CD14-positive monocyte (primary cell): ENCODE measurements around the gene TMEM184A. TPM values are rescaled to one million over a fixed set of nuclear protein-coding genes. Genes with fewer than 3 reads are reported as not detected.

Source experiments
- DNase-seq, 3 donors: peaks; one replicate each; pipeline ENCODE4 v3.0.0-alpha.2; 2011 to 2022
- H2AFZ ChIP-seq: 2 replicates; pipeline ENCODE4 v1.6.0; 2012; ENCODE audit warnings: mild to moderate bottlenecking, low read depth, low read length, inconsistent platforms; ENCODE audit not compliant: insufficient read depth, poor library complexity, severe bottlenecking
- H3K27ac ChIP-seq, 2 donors: 1 replicate in 1 of 2; 2 replicates in 1 of 2; pipeline ENCODE4 v1.5.1; 2012 to 2013; ENCODE audit warnings: low read length in 2 of 2, control low read depth in 1 of 2, inconsistent platforms in 1 of 2, low read depth in 1 of 2, mild to moderate bottlenecking in 1 of 2
- H3K27me3 ChIP-seq, 2 donors: one replicate each; pipeline versions ENCODE4 v1.6.0 to v1.6.1; 2011 to 2013; ENCODE audit warnings: low read length in 2 of 2; ENCODE audit not compliant: control insufficient read depth in 2 of 2, insufficient read depth in 2 of 2
- H3K36me3 ChIP-seq, 2 donors: replicated peaks in 1 of 2; 1 replicate in 1 of 2; 2 replicates in 1 of 2; pipeline versions ENCODE4 v1.5.1 to v1.6.1; 2012 to 2013; ENCODE audit warnings: low read length in 2 of 2, control low read depth in 1 of 2, inconsistent platforms in 1 of 2, mild to moderate bottlenecking in 1 of 2; ENCODE audit not compliant: insufficient read depth in 2 of 2, control insufficient read depth in 1 of 2
- H3K4me1 ChIP-seq, 2 donors: 1 replicate in 1 of 2; 2 replicates in 1 of 2; pipeline versions ENCODE4 v1.5.1 to v1.6.1; 2012 to 2013; ENCODE audit warnings: low read length in 2 of 2, control low read depth in 1 of 2, inconsistent platforms in 1 of 2, mild to moderate bottlenecking in 1 of 2, moderate library complexity in 1 of 2; ENCODE audit not compliant: insufficient read depth in 2 of 2, control insufficient read depth in 1 of 2
- H3K4me2 ChIP-seq: replicated peaks from 2 replicates; pipeline ENCODE3; 2012; ENCODE audit warnings: low read length, moderate library complexity, mild to moderate bottlenecking; ENCODE audit not compliant: poor library complexity, severe bottlenecking; ENCODE audit errors: extremely low read depth
- H3K4me3 ChIP-seq, 3 experiments: fragments of 200-600 bp in 1 of 3; sonication (generic) in 1 of 3; replicated peaks in 1 of 3; 1 replicate in 2 of 3; 2 replicates in 1 of 3; pipeline ENCODE4 v1.5.1; 2011 to 2013; ENCODE audit warnings: low read length in 3 of 3, mild to moderate bottlenecking in 3 of 3, control low read depth in 2 of 3, low read depth in 2 of 3, inconsistent platforms in 1 of 3, moderate library complexity in 1 of 3
- H3K79me2 ChIP-seq: 2 replicates; pipeline ENCODE4 v1.6.0; 2012; ENCODE audit warnings: mild to moderate bottlenecking, control low read depth, inconsistent platforms, low read length, moderate library complexity; ENCODE audit not compliant: insufficient read depth
- H3K9ac ChIP-seq: 2 replicates; pipeline ENCODE4 v1.6.0; 2017; ENCODE audit warnings: low read length, mild to moderate bottlenecking; ENCODE audit not compliant: insufficient read depth, poor library complexity, severe bottlenecking
- H3K9me3 ChIP-seq, 2 donors: replicated peaks in 1 of 2; 1 replicate in 1 of 2; 2 replicates in 1 of 2; pipeline versions ENCODE4 v1.5.1 to v1.6.1; 2012 to 2013; ENCODE audit warnings: low read length in 2 of 2, control low read depth in 1 of 2; ENCODE audit not compliant: control insufficient read depth in 1 of 2, insufficient read depth in 1 of 2
- H4K20me1 ChIP-seq: 2 replicates; pipeline ENCODE4 v1.6.0; 2012; ENCODE audit warnings: mild to moderate bottlenecking, low read length, control low read depth, moderate library complexity; ENCODE audit not compliant: insufficient read depth
- H3K27ac Mint-ChIP-seq, 7 donors: one replicate each; pipeline ENCODE4 v1.8.0; 2020; ENCODE audit warnings: mild to moderate bottlenecking in 7 of 7, mixed read lengths in 7 of 7, moderate library complexity in 6 of 7, inconsistent platforms in 2 of 7
- H3K27me3 Mint-ChIP-seq, 3 donors: one replicate each; pipeline ENCODE4 v1.8.0; 2021 to 2022; ENCODE audit warnings: low read depth in 3 of 3, mild to moderate bottlenecking in 3 of 3, mixed read lengths in 3 of 3, moderate library complexity in 3 of 3, inconsistent platforms in 1 of 3
- H3K36me3 Mint-ChIP-seq, 2 donors: one replicate each; pipeline ENCODE4 v1.8.0; 2020; ENCODE audit warnings: mixed read lengths in 2 of 2, inconsistent platforms in 1 of 2, mild to moderate bottlenecking in 1 of 2
- H3K4me1 Mint-ChIP-seq: one replicate; pipeline ENCODE4 v1.8.0; 2020; ENCODE audit warnings: mild to moderate bottlenecking, mixed read lengths
- H3K4me3 Mint-ChIP-seq, 2 donors: one replicate each; pipeline ENCODE4 v1.8.0; 2020; ENCODE audit warnings: mild to moderate bottlenecking in 2 of 2, mixed read lengths in 2 of 2, moderate library complexity in 1 of 2
- H3K9me3 Mint-ChIP-seq, 7 donors: one replicate each; pipeline ENCODE4 v1.8.0; 2020 to 2022; ENCODE audit warnings: mixed read lengths in 7 of 7, mild to moderate bottlenecking in 6 of 7, moderate library complexity in 6 of 7, inconsistent platforms in 2 of 7
- CTCF ChIP-seq: fragments of 200-600 bp; IDR thresholded peaks from one replicate; pipeline ENCODE4 v1.8.0; 2022; ENCODE audit warnings: antibody characterized with exemption, mild to moderate bottlenecking
- WGBS: methylation state at CpG from one replicate; pipeline ENCODE4 v1.1.5; 2013; ENCODE audit warnings: missing lambda C conversion rate; ENCODE audit not compliant: insufficient coverage; 5-methylcytosine and 5-hydroxymethylcytosine counted together
- intact Hi-C, 2 donors: fragments of 100-400 bp; cut with micrococcal nuclease; formaldehyde crosslinking; loops; one replicate each; pipeline versions ENCODE4 v1.15.0 to v1.15.1; 2023
- polyA plus RNA-seq, 3 donors: library from polyadenylated mRNA; depleted of rRNA in 1 of 3; unstranded in 2 of 3; stranded (reverse) in 1 of 3; fragments of 300-500 nt in 2 of 3; fragments of >200 nt in 1 of 3; fragmentation: Illumina TruSeq in 2 of 3; gene quantifications; 1 replicate in 2 of 3; 2 replicates in 1 of 3; pipeline ENCODE4 v1.2.3, GENCODE V29; 2012 to 2021

Gene TMEM184A
- polyA plus RNA-seq, 3 donors: not detected

- H3K79me2 ChIP-seq: no peaks in the 10 kb centered on the region
- no peak for DNase-seq
- H3K27ac ChIP-seq: no peak overlapping the region
- no peak overlapping the region for H3K9ac ChIP-seq
- Mint-ChIP-seq H3K36me3 (no peaks in the 10 kb centered on the region), H3K4me1 (peaks cover 4% of the 10 kb centered on the region), H3K27me3 (peaks cover 0 to 6% (median 2%) of the 10 kb centered on the region in 3 donors), H3K4me3 (no peak overlapping the region), H3K27ac (no peak overlapping the region), H3K9me3 (peaks cover 0 to 5% (median 0%) of the 10 kb centered on the region in 7 donors)
- TF ChIP-seq CTCF: no peak
- no peaks in the 10 kb centered on the region for H4K20me1 ChIP-seq
- no peaks in the 10 kb centered on the region for H3K27me3 ChIP-seq
- H3K9me3 ChIP-seq: no peaks in the 10 kb centered on the region
- no peaks in the 10 kb centered on the region for H3K4me1 ChIP-seq
- H3K36me3 ChIP-seq: no peaks in the 10 kb centered on the region
- intact Hi-C loops: no loop called here
- no peak overlapping the region for H3K4me2 ChIP-seq
- no peak overlapping the region for H3K4me3 ChIP-seq
- WGBS: 100% methylated on average over 1 of the region's 7 CpGs
- H2AFZ ChIP-seq: no peak overlapping the region
These were observed 3.8 kb downstream of the TMEM184A start for GRCh38 chr7:1552200-1552599.

GRCh38 chr7:1550846-1551155 lies 5.2 kb downstream of the TMEM184A start:
- Histone ChIP-seq H3K4me1 (no peaks in the 10 kb centered on the region), H3K4me3 (no peak overlapping the region), H2AFZ (no peak overlapping the region), H3K27me3 (no peaks in the 10 kb centered on the region), H4K20me1 (no peaks in the 10 kb centered on the region), H3K36me3 (no peaks in the 10 kb centered on the region), H3K79me2 (no peaks in the 10 kb centered on the region), H3K27ac (no peak overlapping the region), H3K4me2 (no peak overlapping the region), H3K9ac (no peak overlapping the region), H3K9me3 (no peaks in the 10 kb centered on the region)
- Mint-ChIP-seq H3K4me1 (peaks cover 2% of the 10 kb centered on the region), H3K27ac (no peak overlapping the region), H3K27me3 (peaks cover 0 to 4% (median 2%) of the 10 kb centered on the region in 3 donors), H3K36me3 (no peaks in the 10 kb centered on the region), H3K4me3 (no peak overlapping the region), H3K9me3 (peaks cover 0 to 2% (median 0%) of the 10 kb centered on the region in 7 donors)
- WGBS: 98% methylated on average over 15 of the region's 17 CpGs
- intact Hi-C loops: no loop called here
- DNase-seq: no peak
- TF ChIP-seq CTCF: no peak
